Omental fat pad (tissue), 4 donors: ENCODE data around the gene BABAM2. TPM values are rescaled to one million over a fixed set of nuclear protein-coding genes. Genes with fewer than 3 reads are reported as not detected.

Experiments used
- ATAC-seq: fragments of 150-250 bp; one replicate; pipeline ENCODE4 v1.9.1; 2016; ENCODE audit warnings: mild to moderate bottlenecking, moderate library complexity; ENCODE audit not compliant: low FRiP score
- DNase-seq: peaks from one replicate; pipeline ENCODE4 v3.0.0-alpha.2; 2019; ENCODE audit warnings: low spot score
- CTCF ChIP-seq, 3 donors: fragments of 450-650 bp; IDR thresholded peaks; one replicate each; pipeline ENCODE4 v1.5.1; 2016 to 2017; ENCODE audit warnings: antibody characterized with exemption in 3 of 3, mild to moderate bottlenecking in 3 of 3, moderate library complexity in 2 of 3
- small RNA-seq: library from RNA; depleted of rRNA; stranded (forward); fragments of <200 nt; gene quantifications from one replicate; pipeline ENCODE3, GENCODE V24; 2016
- total RNA-seq, 4 donors: library from RNA; depleted of rRNA; stranded (reverse); fragments of >200 nt; gene quantifications; one replicate each; pipeline ENCODE4 v1.1.0, GENCODE V29; 2016

The BABAM2 gene
- total RNA-seq, 4 donors from 2014 or later = 29.2 to 41.0 (median 36.5) TPM

DNA sequence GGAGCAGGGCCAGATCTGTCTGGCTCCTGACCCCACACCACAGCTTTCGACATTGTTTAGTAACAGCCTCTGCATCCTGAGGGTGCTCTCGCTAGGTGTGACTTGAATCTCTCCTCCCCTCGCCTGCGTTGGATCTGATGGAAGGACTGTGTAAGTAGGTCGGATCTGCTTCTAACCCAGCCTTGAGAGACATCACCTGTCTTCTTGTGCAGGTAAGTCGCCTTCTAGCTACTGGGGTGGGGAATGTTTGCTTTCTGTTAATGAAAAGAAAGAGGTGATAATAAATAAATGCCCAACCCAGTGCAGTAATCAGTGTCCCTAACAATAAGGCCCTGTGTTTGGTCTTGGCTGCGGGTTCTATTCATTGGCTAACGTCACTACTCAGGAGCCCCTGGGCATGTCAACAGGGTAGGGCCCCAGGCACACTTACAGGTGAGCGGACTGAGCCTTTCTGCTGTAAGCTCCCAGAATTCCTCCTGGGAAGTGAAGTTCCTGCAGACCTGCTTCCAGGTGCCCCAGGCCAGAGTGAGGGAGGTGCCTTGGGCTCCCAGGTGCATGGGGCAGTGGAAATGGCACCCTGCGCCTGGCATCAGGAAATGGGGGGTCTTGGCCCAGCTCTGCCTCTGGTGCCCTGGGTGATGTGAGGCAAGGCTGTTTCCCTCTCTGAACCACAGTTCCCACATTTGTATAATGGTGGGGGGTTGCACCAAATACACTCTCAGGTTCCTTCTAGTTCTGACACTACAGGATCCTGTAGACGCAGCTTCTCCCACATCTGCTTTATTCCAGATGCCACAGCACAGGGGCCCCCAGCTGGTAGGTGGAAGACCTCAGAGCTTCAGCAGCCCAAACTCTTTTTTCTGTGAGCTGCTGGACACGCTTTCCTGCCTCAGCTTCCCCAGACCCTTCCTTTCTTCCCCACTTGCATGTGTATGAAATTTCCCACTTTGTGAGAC, 491.0 kb downstream of the BABAM2 start:
- TF ChIP-seq CTCF (IDR thresholded peaks at IDR 0.05) = no peak
- DNase-seq (no peak), ATAC-seq (no peak)

GRCh38 chr2:28382755-28383154, 492.2 kb downstream of the BABAM2 start:
- no peak for ATAC-seq
- no peak for TF ChIP-seq CTCF (IDR thresholded peaks at IDR 0.05)
- DNase-seq = no peak

DNA sequence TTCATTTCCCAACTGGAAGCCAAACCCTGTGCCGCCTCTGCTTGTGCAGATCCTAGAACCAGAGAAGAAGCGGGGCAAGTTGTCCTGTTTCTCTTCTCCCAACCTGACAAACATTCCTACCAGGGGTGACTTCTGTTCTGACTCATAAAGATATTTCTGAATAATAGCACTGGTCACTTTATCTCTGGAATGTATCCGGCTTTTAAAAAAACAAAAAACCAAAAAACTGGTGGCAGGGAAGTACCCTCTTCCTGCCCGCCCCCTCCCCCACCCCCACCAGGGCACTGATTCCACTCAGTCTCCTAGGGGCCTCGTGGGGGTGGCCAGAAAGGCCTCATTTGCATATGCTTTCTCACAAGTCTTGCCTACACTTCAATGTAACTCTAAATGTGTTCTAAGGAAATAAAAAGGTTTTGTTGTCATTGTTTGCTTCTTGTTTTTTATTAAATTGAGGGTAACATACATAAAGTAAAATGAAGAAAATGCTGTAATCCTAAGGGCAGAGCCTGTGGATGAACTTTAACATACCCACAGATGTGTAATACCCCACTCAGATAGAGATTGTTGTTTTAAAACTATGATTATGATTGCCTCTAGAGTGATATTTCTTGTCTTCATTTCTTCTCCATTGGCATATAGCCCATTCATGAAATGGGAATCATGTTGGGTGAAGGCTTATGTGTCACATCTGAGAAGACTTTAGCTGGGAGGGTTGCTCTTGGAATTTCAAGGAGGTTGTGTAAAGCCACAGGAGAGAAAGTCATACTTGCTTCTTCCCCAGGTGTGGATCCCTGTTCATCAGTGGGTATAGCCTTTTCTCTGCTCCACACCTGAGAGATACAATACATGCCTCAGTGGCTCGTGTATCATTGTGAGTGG, 496.8 kb downstream of the BABAM2 start:
- ATAC-seq = no peak
- TF ChIP-seq CTCF (IDR thresholded peaks at IDR 0.05) = no peak
- no peak for DNase-seq

Small RNA genes lying within 50 kb of the gene (small RNA-seq; reads per million reads assigned to genes)
- gene MIR4263 = not detected
- not detected for gene RF02271

Other genes with a start within 250 kb of the BABAM2 start
- gene SUPT7L, start 227.1 kb upstream of the BABAM2 start, total RNA-seq = 10 to 100 TPM; 24.9 to 32.9 (median 28.0) TPM
- gene SLC4A1AP, start 226.8 kb upstream of the BABAM2 start, total RNA-seq = 10 to 100 TPM; 16.1 to 24.1 (median 20.4) TPM
- gene MRPL33, start 119.0 kb upstream of the BABAM2 start, total RNA-seq = 100 to 1,000 TPM; 109 to 130 (median 116) TPM
- gene RBKS, start 342 bp upstream of the BABAM2 start, total RNA-seq = 10 to 100 TPM in 1 of 4 donors, 1 to 10 TPM in 3; 2.1 to 12.3 (median 4.8) TPM